ENCODE data around the gene PRDM2.

- TF ChIP-seq EP300 (IDR thresholded peaks at IDR 0.05) (no peak), POLR2A (IDR thresholded peaks at IDR 0.05) (no peak)
Measured at GRCh38 chr1:13823126-13823880, 123.3 kb downstream of the PRDM2 start.

All from ovary (tissue), 1 donor.